ENCODE results near the gene DNM1.

The DNM1 gene

DNA sequence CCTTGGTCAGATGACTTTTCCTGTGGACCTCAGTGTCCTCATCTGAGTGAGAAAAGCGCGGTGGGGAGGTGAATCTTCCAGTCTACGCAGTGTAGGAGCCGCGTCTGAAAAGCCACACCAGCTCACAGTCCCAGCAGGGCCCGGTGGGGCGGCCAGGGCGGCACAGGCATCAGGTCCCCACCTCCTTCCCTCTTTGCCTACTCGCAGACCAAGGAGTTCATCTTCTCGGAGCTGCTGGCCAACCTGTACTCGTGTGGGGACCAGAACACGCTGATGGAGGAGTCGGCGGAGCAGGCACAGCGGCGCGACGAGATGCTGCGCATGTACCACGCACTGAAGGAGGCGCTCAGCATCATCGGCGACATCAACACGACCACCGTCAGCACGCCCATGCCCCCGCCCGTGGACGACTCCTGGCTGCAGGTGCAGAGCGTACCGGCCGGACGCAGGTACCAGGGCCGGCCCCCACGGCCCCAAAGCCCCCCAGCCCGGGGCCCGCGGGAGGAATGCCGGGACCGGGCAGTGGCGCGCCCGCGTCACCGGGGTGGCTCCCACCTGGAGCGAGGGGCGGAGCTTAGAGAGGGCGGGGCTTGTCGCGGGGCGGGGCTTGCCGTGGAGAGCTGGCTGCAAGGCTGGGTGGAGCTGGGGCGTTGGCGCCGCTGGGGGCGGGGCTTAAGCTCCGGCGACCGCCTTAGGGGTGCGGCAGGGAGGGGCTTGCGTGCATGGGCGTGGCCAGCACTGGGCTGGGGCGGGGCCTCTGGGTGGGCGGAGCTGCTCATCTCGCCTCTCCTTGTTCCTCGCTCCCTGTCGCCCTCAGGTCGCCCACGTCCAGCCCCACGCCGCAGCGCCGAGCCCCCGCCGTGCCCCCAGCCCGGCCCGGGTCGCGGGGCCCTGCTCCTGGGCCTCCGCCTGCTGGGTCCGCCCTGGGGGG, 47.0 kb downstream of the DNM1 start:
- TF ChIP-seq, protein P1, sequence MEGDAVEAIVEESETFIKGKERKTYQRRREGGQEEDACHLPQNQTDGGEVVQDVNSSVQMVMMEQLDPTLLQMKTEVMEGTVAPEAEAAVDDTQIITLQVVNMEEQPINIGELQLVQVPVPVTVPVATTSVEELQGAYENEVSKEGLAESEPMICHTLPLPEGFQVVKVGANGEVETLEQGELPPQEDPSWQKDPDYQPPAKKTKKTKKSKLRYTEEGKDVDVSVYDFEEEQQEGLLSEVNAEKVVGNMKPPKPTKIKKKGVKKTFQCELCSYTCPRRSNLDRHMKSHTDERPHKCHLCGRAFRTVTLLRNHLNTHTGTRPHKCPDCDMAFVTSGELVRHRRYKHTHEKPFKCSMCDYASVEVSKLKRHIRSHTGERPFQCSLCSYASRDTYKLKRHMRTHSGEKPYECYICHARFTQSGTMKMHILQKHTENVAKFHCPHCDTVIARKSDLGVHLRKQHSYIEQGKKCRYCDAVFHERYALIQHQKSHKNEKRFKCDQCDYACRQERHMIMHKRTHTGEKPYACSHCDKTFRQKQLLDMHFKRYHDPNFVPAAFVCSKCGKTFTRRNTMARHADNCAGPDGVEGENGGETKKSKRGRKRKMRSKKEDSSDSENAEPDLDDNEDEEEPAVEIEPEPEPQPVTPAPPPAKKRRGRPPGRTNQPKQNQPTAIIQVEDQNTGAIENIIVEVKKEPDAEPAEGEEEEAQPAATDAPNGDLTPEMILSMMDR (IDR thresholded peaks at IDR 0.05), result no peak

DNA sequence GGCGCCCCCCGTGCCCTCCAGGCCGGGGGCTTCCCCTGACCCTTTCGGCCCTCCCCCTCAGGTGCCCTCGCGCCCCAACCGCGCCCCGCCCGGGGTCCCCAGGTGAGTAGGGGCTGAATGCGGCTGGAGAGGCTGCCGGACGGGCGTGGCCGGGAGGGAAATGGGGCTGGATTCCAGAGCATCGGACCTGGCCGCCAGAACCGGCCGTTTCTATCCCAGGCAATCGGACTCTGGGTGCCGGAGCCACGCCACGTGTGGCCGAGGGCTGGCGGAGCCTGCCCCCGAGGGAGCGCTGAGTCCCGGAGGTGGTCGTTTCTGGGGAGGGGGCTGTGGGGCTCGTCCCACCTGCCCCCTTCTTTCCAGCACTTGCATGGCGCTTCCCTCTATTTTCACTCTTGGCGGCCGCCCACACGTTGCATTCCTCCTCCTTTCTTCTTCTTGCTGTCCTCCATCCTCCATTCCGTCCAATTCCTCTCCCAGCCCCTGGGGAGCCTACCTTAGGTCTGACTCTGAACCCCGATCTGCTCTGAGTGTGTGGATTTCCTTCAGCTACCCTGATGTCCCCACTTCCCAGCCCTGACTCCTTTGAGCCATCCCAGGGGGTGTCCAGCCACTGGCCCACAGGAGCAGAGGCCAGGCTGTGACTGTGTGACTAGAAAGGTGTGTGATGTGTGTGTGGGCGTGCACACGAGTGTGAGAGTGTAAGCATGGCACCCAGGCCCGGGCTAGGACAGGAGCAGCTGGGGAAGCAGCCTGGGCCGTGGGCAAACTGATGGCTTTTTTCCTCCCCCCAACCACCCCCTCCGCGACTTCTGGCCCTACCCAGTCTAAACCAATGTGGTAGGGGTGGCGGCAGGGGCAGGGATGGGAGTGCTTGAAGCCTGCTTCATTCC, 47.9 kb downstream of the DNM1 start:
- TF ChIP-seq, protein P1 (IDR thresholded peaks at IDR 0.05), result no peak

DNA sequence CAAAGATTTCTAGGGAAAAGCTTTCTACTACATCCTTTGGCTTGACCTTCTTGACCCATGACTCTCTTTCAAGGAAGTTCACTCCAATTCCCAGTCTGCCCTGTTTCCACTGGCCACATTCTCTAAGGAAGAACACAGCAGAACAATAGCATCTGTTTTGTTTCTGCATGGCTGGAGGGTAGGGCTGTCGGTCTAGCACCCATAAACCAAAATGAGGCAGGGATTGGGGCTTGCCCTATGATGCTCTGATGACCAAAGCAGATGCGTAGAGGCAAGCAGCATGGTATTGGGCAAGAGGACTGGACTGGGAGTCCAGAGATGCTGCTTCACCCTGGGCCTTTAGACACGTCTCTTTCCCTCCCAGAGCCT, 48.5 kb downstream of the DNM1 start:
- TF ChIP-seq, protein P1 (IDR thresholded peaks at IDR 0.05), result no peak

DNA sequence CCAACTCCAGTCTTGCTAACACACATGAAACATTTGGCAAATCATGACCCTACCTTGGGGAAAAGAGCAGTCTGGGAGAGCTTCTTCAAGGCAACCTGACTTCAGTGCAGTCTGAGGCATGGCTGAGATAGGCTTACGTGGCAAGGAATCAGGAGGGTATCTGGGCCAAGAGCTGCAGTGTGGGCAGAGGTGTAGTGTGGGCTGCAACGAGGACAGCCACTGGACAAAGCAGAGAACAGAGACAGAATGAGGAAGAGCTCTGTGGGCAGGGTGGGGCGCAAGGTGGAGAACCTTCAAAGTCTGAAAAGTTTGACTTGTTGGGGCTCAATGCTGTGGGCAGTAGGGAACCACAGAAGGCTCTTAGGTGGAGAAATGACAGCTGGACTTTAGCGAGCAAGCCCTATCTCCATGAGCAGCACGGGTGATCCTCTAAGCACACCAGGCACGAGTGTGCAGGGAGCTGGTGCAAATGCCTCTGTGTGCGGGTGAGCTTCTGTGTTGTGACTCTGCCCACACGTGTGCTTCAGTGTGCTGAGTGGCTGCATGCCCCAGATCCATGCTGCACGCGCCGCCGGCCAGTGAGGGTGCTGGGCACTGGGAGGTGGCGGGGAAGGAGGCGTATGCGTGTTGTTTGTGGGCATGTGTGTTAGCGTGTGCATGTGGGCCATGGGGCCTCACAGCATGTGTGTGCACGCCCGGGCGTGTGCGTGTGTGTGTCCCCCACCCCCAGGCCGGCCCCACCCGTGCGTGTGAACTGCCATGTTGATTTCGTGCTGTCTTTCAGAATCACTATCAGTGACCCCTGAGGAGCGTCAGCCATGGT, 49.3 kb downstream of the DNM1 start:
- TF ChIP-seq, protein P1 (IDR thresholded peaks at IDR 0.05), result no peak

GRCh38 chr9:128253140-128253990, 50.2 kb downstream of the DNM1 start:
- TF ChIP-seq, protein P1 (IDR thresholded peaks at IDR 0.05), result no peak

DNA sequence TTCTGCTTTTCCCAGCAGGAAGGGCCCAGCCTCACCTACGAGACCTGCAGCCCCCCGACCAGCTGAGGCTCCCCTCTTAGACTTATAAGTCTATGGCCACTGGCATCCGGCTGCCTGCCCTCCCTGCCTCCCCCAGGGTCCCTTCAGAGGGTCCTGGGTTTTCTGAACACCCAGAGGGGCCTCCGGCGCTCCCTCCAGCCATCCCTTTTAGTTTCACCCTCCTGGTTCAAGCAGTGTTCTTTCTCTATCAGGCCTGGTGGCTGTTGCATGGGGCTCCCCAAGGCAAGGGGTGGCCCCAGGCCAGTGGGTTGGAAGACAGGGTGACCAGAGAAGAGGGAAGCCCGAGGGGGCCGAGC, 50.8 kb downstream of the DNM1 start:
- TF ChIP-seq, protein P1 (IDR thresholded peaks at IDR 0.05), result no peak
